A673 (cell line): ENCODE results near the gene TCEA2. TPM values are rescaled to one million over a fixed set of nuclear protein-coding genes. Genes with fewer than 3 reads are reported as not detected.

Experiments
- BruUV-seq: library from RNA; stranded (reverse); fragments of 400-500 nt; replicated peaks from 2 replicates; lab custom pipeline; 2021; lab: Mats Ljungman, UMichigan
- CTCF ChIA-PET: fragments of 300-600 bp; sonication (Branson Sonifier 250); formaldehyde crosslinking; loops from one replicate; lab custom pipeline; 2022; ENCODE audit warnings: antibody characterized with exemption; lab: Charles Lee
- POLR2A ChIA-PET: fragments of 300-600 bp; sonication (Branson Sonifier 250); formaldehyde crosslinking; loops from one replicate; lab custom pipeline; 2022; ENCODE audit warnings: antibody characterized with exemption; ENCODE audit not compliant: low non-redundant PET; lab: Charles Lee
- DNase-seq: peaks from one replicate; pipeline ENCODE4 v3.0.0-alpha.2; 2015; ENCODE audit warnings: low spot score
- H3K27ac ChIP-seq: fragments of 200-600 bp; sonication (generic); 2 replicates; pipeline ENCODE4 v1.5.1; 2016; ENCODE audit warnings: mixed run types, low read depth, mild to moderate bottlenecking, mixed read lengths, antibody characterized with exemption, low read length; ENCODE audit not compliant: poor library complexity, severe bottlenecking
- H3K27me3 ChIP-seq: fragments of 200-600 bp; sonication (generic); replicated peaks from 2 replicates; pipeline ENCODE4 v1.6.1; 2017; ENCODE audit warnings: mixed run types, low read depth, mild to moderate bottlenecking, mixed read lengths, antibody characterized with exemption, low read length; ENCODE audit not compliant: insufficient read depth, poor library complexity
- H3K36me3 ChIP-seq: fragments of 200-600 bp; sonication (generic); 2 replicates; pipeline ENCODE4 v1.6.1; 2016; ENCODE audit warnings: mixed run types, mild to moderate bottlenecking, mixed read lengths, antibody characterized with exemption, low read length; ENCODE audit not compliant: insufficient read depth, poor library complexity, severe bottlenecking
- H3K4me1 ChIP-seq: fragments of 200-600 bp; sonication (generic); 2 replicates; pipeline ENCODE4 v1.6.1; 2017; ENCODE audit warnings: mixed run types, mild to moderate bottlenecking, mixed read lengths, antibody characterized with exemption, low read length; ENCODE audit not compliant: insufficient read depth, poor library complexity, severe bottlenecking
- H3K4me3 ChIP-seq: fragments of 200-600 bp; sonication (generic); 2 replicates; pipeline ENCODE4 v1.5.1; 2016; ENCODE audit warnings: low read depth, mixed run types, mild to moderate bottlenecking, mixed read lengths, low read length; ENCODE audit not compliant: poor library complexity, severe bottlenecking
- H3K9me3 ChIP-seq: fragments of 200-600 bp; sonication (generic); 2 replicates; pipeline ENCODE4 v1.6.1; 2016; ENCODE audit warnings: mixed run types, low read depth, mild to moderate bottlenecking, mixed read lengths, antibody characterized with exemption, low read length; ENCODE audit not compliant: poor library complexity, severe bottlenecking
- EZH2 ChIP-seq: fragments of 200-600 bp; sonication (generic); IDR thresholded peaks from 2 replicates; pipeline ENCODE4 v1.6.1; 2017; ENCODE audit warnings: borderline replicate concordance, low read depth, mild to moderate bottlenecking, mixed read lengths, antibody characterized with exemption, low read length; ENCODE audit not compliant: poor library complexity, severe bottlenecking
- intact Hi-C: fragments of 100-400 bp; cut with micrococcal nuclease; formaldehyde crosslinking; loops from one replicate; pipeline ENCODE4 v1.10.0; 2022; ENCODE audit not compliant: unreplicated experiment
- total RNA-seq: library from RNA; stranded (reverse); gene quantifications from 2 replicates; pipeline ENCODE4 v1.2.3, GENCODE V29; 2021
- TF ChIP-seq, protein P1 (sequence below): fragments of 300-800, 200-600 bp; sonication (generic); conservative IDR thresholded peaks from 2 replicates; pipeline ENCODE4 v1.5.1; 2017; ENCODE audit warnings: low read depth, mild to moderate bottlenecking, antibody characterized with exemption, low read length, moderate library complexity, mixed read lengths

Gene TCEA2
- total RNA-seq, 1 experiment from 2014 or later = 35.0 TPM

- Histone ChIP-seq H3K4me3 (no peak overlapping the region), H3K4me1 (peaks cover 17% of the 10 kb centered on the region), H3K27me3 (peaks cover 37% of the 10 kb centered on the region), H3K36me3 (no peaks in the 10 kb centered on the region), H3K9me3 (no peaks in the 10 kb centered on the region), H3K27ac (no peak overlapping the region)
- no peak for TF ChIP-seq EZH2
- TF ChIP-seq, protein P1, sequence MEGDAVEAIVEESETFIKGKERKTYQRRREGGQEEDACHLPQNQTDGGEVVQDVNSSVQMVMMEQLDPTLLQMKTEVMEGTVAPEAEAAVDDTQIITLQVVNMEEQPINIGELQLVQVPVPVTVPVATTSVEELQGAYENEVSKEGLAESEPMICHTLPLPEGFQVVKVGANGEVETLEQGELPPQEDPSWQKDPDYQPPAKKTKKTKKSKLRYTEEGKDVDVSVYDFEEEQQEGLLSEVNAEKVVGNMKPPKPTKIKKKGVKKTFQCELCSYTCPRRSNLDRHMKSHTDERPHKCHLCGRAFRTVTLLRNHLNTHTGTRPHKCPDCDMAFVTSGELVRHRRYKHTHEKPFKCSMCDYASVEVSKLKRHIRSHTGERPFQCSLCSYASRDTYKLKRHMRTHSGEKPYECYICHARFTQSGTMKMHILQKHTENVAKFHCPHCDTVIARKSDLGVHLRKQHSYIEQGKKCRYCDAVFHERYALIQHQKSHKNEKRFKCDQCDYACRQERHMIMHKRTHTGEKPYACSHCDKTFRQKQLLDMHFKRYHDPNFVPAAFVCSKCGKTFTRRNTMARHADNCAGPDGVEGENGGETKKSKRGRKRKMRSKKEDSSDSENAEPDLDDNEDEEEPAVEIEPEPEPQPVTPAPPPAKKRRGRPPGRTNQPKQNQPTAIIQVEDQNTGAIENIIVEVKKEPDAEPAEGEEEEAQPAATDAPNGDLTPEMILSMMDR = no peak
- CTCF ChIA-PET = no interaction called here
- no TSS peak for BruUV-seq
- intact Hi-C loops = no loop called here
- POLR2A ChIA-PET = no interaction called here
- peak; percentile 61 for DNase-seq
Observed at GRCh38 chr20:64044484-64045247, 18.3 kb upstream of the TCEA2 start.

- TF ChIP-seq, protein P1 = no peak
- no peak for TF ChIP-seq EZH2
- ChIA-PET CTCF (no interaction called here), POLR2A (no interaction called here)
- H3K36me3 ChIP-seq = no peaks in the 10 kb centered on the region
- H3K9me3 ChIP-seq = no peaks in the 10 kb centered on the region
- intact Hi-C loops = no loop called here
- H3K27me3 ChIP-seq = peaks cover 29% of the 10 kb centered on the region
- H3K4me1 ChIP-seq = peaks cover 25% of the 10 kb centered on the region
- H3K27ac ChIP-seq = no peak overlapping the region
- no TSS peak for BruUV-seq
- H3K4me3 ChIP-seq = no peak overlapping the region
- no peak for DNase-seq
Observed at GRCh38 chr20:64045346-64046011, 17.5 kb upstream of the TCEA2 start.

GRCh38 chr20:64047046-64047389, 16.0 kb upstream of the TCEA2 start:
- Histone ChIP-seq H3K9me3 (no peaks in the 10 kb centered on the region), H3K27me3 (peaks cover 14% of the 10 kb centered on the region), H3K36me3 (no peaks in the 10 kb centered on the region), H3K4me3 (no peak overlapping the region), H3K27ac (no peak overlapping the region), H3K4me1 (peaks cover 21% of the 10 kb centered on the region)
- ChIA-PET CTCF (interaction anchor here (1.1 kb wide), 1 partner anchor 11 kb away, joined by 3 read pairs; no protein-coding TSS in a partner anchor), POLR2A (no interaction called here)
- BruUV-seq = no TSS peak
- no peak for DNase-seq
- TF ChIP-seq EZH2 = no peak
- TF ChIP-seq, protein P1 = no peak
- intact Hi-C loops = no loop called here
